WERI-Rb-1 (cell line): Measurements from ENCODE around the gene TNRC6C.
"Not testable (repeated sequence)": the region's sequence is repeated elsewhere in the genome, so short reads cannot be mapped to it uniquely, and the experiment has no call there.

Experiments used
- DNase-seq: peaks from one replicate; pipeline ENCODE4 v3.0.0-alpha.2; 2020
- H3K27ac ChIP-seq: fragments of 250-450 bp; sonication (Bioruptor Pico); 2 replicates; pipeline ENCODE4 v1.5.1; 2020; ENCODE audit warnings: mild to moderate bottlenecking, moderate library complexity
- H3K27me3 ChIP-seq: fragments of 250-450 bp; sonication (Bioruptor Pico); 2 replicates; pipeline ENCODE4 v1.5.1; 2021; ENCODE audit warnings: mild to moderate bottlenecking, low read depth, moderate library complexity; ENCODE audit not compliant: insufficient read depth, severe bottlenecking
- H3K36me3 ChIP-seq: fragments of 250-450 bp; sonication (Bioruptor Pico); 2 replicates; pipeline ENCODE4 v1.5.1; 2020; ENCODE audit warnings: mild to moderate bottlenecking, moderate library complexity
- H3K4me3 ChIP-seq: 2 replicates; pipeline ENCODE4 v1.5.1; 2011; ENCODE audit warnings: low read depth, mild to moderate bottlenecking, control low read depth, low read length
- H3K9me3 ChIP-seq: fragments of 250-450 bp; sonication (Bioruptor Pico); 2 replicates; pipeline ENCODE4 v1.5.1; 2021; ENCODE audit warnings: mild to moderate bottlenecking, moderate library complexity; ENCODE audit not compliant: severe bottlenecking
- CTCF ChIP-seq: IDR thresholded peaks from 2 replicates; pipeline ENCODE4 v1.5.1; 2011; ENCODE audit warnings: low read depth, mild to moderate bottlenecking, control low read depth, inconsistent platforms, low read length

The TNRC6C gene

GRCh38 chr17:78063489-78063888, 105.0 kb downstream of the TNRC6C start:
- Histone ChIP-seq H3K9me3 (no peaks in the 10 kb centered on the region), H3K36me3 (peaks cover 40% of the 10 kb centered on the region), H3K27me3 (no peaks in the 10 kb centered on the region), H3K4me3 (no peak overlapping the region), H3K27ac (no peak overlapping the region)
- no peak for TF ChIP-seq CTCF
- no peak for DNase-seq

- DNase-seq, result no peak
- no peak overlapping the region for H3K4me3 ChIP-seq
- H3K27me3 ChIP-seq, result no peaks in the 10 kb centered on the region
- no peaks in the 10 kb centered on the region for H3K9me3 ChIP-seq
- no peak for TF ChIP-seq CTCF
- peaks cover 48% of the 10 kb centered on the region for H3K36me3 ChIP-seq
- H3K27ac ChIP-seq, result no peak overlapping the region
Measured at GRCh38 chr17:78064708-78065107, 106.2 kb downstream of the TNRC6C start.

DNA sequence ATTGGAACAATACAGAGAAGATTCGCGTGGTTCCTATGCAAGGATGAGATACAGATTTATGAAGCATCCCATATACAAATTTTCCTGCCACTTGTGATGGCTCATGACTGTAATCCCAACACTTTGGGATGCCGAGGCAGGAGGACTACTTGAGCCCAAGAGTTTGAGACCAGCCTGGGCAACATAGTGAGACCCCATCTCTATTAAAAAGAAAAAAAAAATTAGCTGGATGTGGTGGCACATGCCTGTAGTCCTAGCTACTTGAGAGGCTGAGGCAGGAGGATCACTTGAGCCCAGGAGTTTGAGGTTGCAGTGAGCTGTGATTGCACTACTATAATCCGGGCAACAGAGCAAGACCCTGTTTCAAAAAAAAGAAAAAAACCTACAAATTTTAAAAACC, 108.5 kb downstream of the TNRC6C start:
- peaks cover 67% of the 10 kb centered on the region for H3K36me3 ChIP-seq
- H3K9me3 ChIP-seq, H3K4me3 ChIP-seq, H3K27ac ChIP-seq, H3K27me3 ChIP-seq, DNase-seq: not testable (repeated sequence)

GRCh38 chr17:78069695-78070094, 111.2 kb downstream of the TNRC6C start:
- H3K36me3 ChIP-seq, result peaks cover 93% of the 10 kb centered on the region
- no peak for TF ChIP-seq CTCF
- H3K9me3 ChIP-seq, result no peaks in the 10 kb centered on the region
- no peak overlapping the region for H3K4me3 ChIP-seq
- H3K27ac ChIP-seq, result no peak overlapping the region
- H3K27me3 ChIP-seq, result no peaks in the 10 kb centered on the region
- no peak for DNase-seq

DNA sequence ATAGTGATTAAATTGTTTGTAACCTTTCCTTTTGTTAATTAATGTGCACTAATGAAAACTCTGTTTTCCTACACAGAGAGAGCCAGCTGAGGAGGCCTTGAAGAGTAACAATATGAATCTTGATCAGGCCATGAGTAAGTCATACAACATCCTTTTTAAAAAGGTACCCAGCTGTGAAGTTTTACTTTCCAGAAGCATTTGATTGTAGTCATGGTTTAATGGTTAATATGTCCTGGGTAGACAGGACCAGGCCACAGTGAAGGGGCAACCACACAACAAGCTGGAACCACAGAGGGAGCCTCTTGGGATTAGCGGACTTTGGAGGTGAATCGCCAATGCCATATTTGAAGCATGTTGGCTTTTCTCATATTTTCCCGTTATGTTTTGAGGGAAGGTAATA, 114.5 kb downstream of the TNRC6C start:
- peaks cover 94% of the 10 kb centered on the region for H3K36me3 ChIP-seq

DNA sequence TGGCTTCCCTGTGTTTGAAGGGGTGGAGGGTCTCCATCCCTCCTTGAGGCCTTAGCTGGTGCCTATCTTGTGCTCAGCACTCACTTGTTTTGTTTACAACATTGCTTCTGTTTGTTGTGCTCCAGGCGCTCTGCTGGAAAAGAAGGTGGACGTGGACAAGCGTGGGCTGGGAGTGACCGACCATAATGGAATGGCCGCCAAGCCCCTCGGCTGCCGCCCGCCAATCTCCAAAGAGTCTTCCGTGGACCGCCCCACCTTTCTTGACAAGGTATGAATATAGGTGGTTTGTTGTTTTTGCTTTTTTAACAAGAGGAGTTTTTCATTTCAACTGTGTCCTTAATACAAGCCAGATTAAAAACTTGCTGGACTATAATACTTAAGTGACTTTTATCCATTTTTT, 116.5 kb downstream of the TNRC6C start:
- Histone ChIP-seq H3K27ac (no peak overlapping the region), H3K9me3 (no peaks in the 10 kb centered on the region), H3K4me3 (no peak overlapping the region), H3K27me3 (no peaks in the 10 kb centered on the region), H3K36me3 (peaks cover 97% of the 10 kb centered on the region)
- no peak for TF ChIP-seq CTCF
- DNase-seq, result no peak

More for the DNA sequence above, 114.5 kb downstream of the TNRC6C start:
- H3K9me3 ChIP-seq, result no peaks in the 10 kb centered on the region
- DNase-seq, result no peak
- no peak overlapping the region for H3K27ac ChIP-seq
- H3K4me3 ChIP-seq, result no peak overlapping the region
- no peak for TF ChIP-seq CTCF
- no peaks in the 10 kb centered on the region for H3K27me3 ChIP-seq
